ENCODE results near the gene PBX1.

- TF ChIP-seq POLR2A (IDR thresholded peaks at IDR 0.05) (no peak), CTCF (IDR thresholded peaks at IDR 0.05) (no peak), POLR2AphosphoS5 (IDR thresholded peaks at IDR 0.05) (no peak)
Observed at GRCh38 chr1:164774819-164775654, 216.1 kb downstream of the PBX1 start.

Data from breast epithelium (tissue), 3 donors.